GM19023 (cell line): ENCODE data around the gene ATG4D.
"Not testable (repeated sequence)": the region's sequence is repeated elsewhere in the genome, so short reads cannot be mapped to it uniquely, and the experiment has no call there.

ENCODE experiments used
- ATAC-seq: cut with Tn5 transposase; IDR thresholded peaks from one replicate; pipeline ENCODE4 v1.9.1; 2021; ENCODE audit warnings: mild to moderate bottlenecking, moderate library complexity; ENCODE audit not compliant: unreplicated experiment

The ATG4D gene

GRCh38 chr19:10573793-10574192, 30.1 kb downstream of the ATG4D start:
- not testable (repeated sequence) for ATAC-seq

GRCh38 chr19:10574462-10574861, 30.8 kb downstream of the ATG4D start:
- ATAC-seq, result no peak

GRCh38 chr19:10575011-10575716, 31.5 kb downstream of the ATG4D start:
- ATAC-seq, result no peak

- ATAC-seq, result no peak
Measured at GRCh38 chr19:10577951-10578350, 34.2 kb downstream of the ATG4D start.

- no peak for ATAC-seq
Measured at GRCh38 chr19:10580979-10581631, 37.4 kb downstream of the ATG4D start.

- no peak for ATAC-seq
Measured at GRCh38 chr19:10582091-10582490, 38.4 kb downstream of the ATG4D start.

GRCh38 chr19:10583036-10583776, 39.5 kb downstream of the ATG4D start:
- no peak for ATAC-seq

- ATAC-seq, result no peak
Measured at GRCh38 chr19:10586396-10586795, 42.7 kb downstream of the ATG4D start.

- ATAC-seq, result no peak
Measured at GRCh38 chr19:10587022-10587838, 43.5 kb downstream of the ATG4D start, which contains the start of gene AP1M2. TSS of gene AP1M2 (minus strand) at chr19:10587312. CDS start at chr19:10587231, 81 bp downstream.

- ATAC-seq, result no peak
Measured at GRCh38 chr19:10587839-10588150, 44.1 kb downstream of the ATG4D start.

GRCh38 chr19:10593148-10593547, 49.4 kb downstream of the ATG4D start:
- ATAC-seq, result no peak

GRCh38 chr19:10593820-10594637, 50.3 kb downstream of the ATG4D start:
- ATAC-seq, result no peak

- no peak for ATAC-seq
Measured at GRCh38 chr19:10600149-10600548, 56.4 kb downstream of the ATG4D start.

GRCh38 chr19:10601999-10602329, 58.3 kb downstream of the ATG4D start:
- ATAC-seq, result no peak

- peak; percentile 64 for ATAC-seq
Measured at GRCh38 chr19:10602330-10603083, 58.8 kb downstream of the ATG4D start.
